Measurements from ENCODE around the gene EXOC3L1. TPM values are rescaled to one million over a fixed set of nuclear protein-coding genes. Genes with fewer than 3 reads are reported as not detected.

Gene EXOC3L1
- total RNA-seq, 2 experiments from 2014 or later, result not detected

GRCh38 chr16:67211674-67212073 is 21.7 kb upstream of the EXOC3L1 start:
- ChIA-PET CTCF (no interaction called here), POLR2A (no interaction called here)
- intact Hi-C loops (cut with DNase I, micrococcal nuclease), result no loop called here
- H3K9me3 Mint-ChIP-seq, result no peaks in the 10 kb centered on the region
- no peak for ATAC-seq (ENCODE audit: poor library complexity)
- H3K27ac ChIP-seq (ENCODE audit: low read depth in 1 of 2, low read length in 2 of 2), result no peak overlapping the region
- no peaks in the 10 kb centered on the region for H3K27me3 ChIP-seq (ENCODE audit: control insufficient read depth in 1 of 2, insufficient read depth in 2 of 2, low read length in 2 of 2)
- H3K4me3 Mint-ChIP-seq, result no peak overlapping the region
- no peaks in the 10 kb centered on the region for H3K4me1 ChIP-seq (ENCODE audit: insufficient read depth, low read length)
- H3K36me3 ChIP-seq (ENCODE audit: insufficient read depth, low read length), result peaks cover 11% of the 10 kb centered on the region
- no peak overlapping the region for H3K4me3 ChIP-seq (ENCODE audit: low read length)
- H3K27me3 Mint-ChIP-seq, result no peaks in the 10 kb centered on the region
- no peaks in the 10 kb centered on the region for H3K9me3 ChIP-seq (ENCODE audit: control insufficient read depth in 1 of 2, insufficient read depth in 1 of 2, low read length in 2 of 2)
- no peaks in the 10 kb centered on the region for H3K4me1 Mint-ChIP-seq (ENCODE audit: low read depth)
- no peak for DNase-seq
- H3K27ac Mint-ChIP-seq, result no peak overlapping the region
- TF ChIP-seq CTCF (IDR thresholded peaks at IDR 0.05), result no peak
- H3K36me3 Mint-ChIP-seq (ENCODE audit: low read depth), result peaks cover 2% of the 10 kb centered on the region

GRCh38 chr16:67210069-67210937 is 20.4 kb upstream of the EXOC3L1 start:
- H3K9me3 Mint-ChIP-seq, result no peaks in the 10 kb centered on the region
- H3K27me3 ChIP-seq (ENCODE audit: control insufficient read depth in 1 of 2, insufficient read depth in 2 of 2, low read length in 2 of 2), result no peaks in the 10 kb centered on the region
- ChIA-PET POLR2A (interaction anchor here (1.3 kb wide), 1 partner anchor 16 kb away, joined by 3 read pairs; the partner anchor contains the start of gene TMEM208), CTCF (no interaction called here)
- TF ChIP-seq CTCF (IDR thresholded peaks at IDR 0.05), result no peak
- no peak overlapping the region for H3K27ac ChIP-seq (ENCODE audit: low read depth in 1 of 2, low read length in 2 of 2)
- DNase-seq (no peak), ATAC-seq (ENCODE audit: poor library complexity) (no peak)
- H3K4me3 ChIP-seq (ENCODE audit: low read length), result no peak overlapping the region
- peaks cover 16% of the 10 kb centered on the region for H3K36me3 ChIP-seq (ENCODE audit: insufficient read depth, low read length)
- H3K4me1 Mint-ChIP-seq (ENCODE audit: low read depth), result no peaks in the 10 kb centered on the region
- H3K27ac Mint-ChIP-seq, result no peak overlapping the region
- no peaks in the 10 kb centered on the region for H3K27me3 Mint-ChIP-seq
- intact Hi-C loops (cut with DNase I, micrococcal nuclease), result no loop called here
- no peaks in the 10 kb centered on the region for H3K9me3 ChIP-seq (ENCODE audit: control insufficient read depth in 1 of 2, insufficient read depth in 1 of 2, low read length in 2 of 2)
- H3K4me1 ChIP-seq (ENCODE audit: insufficient read depth, low read length), result no peaks in the 10 kb centered on the region
- peaks cover 5% of the 10 kb centered on the region for H3K36me3 Mint-ChIP-seq (ENCODE audit: low read depth)
- no peak overlapping the region for H3K4me3 Mint-ChIP-seq

GRCh38 chr16:67209565-67209964 is 19.6 kb upstream of the EXOC3L1 start:
- CTCF ChIA-PET, result no interaction called here
- no peak overlapping the region for H3K27ac ChIP-seq (ENCODE audit: low read depth in 1 of 2, low read length in 2 of 2)
- Mint-ChIP-seq H3K27ac (no peak overlapping the region), H3K36me3 (ENCODE audit: low read depth) (peaks cover 5% of the 10 kb centered on the region), H3K27me3 (no peaks in the 10 kb centered on the region), H3K9me3 (no peaks in the 10 kb centered on the region), H3K4me3 (no peak overlapping the region), H3K4me1 (ENCODE audit: low read depth) (no peaks in the 10 kb centered on the region)
- no peak overlapping the region for H3K4me3 ChIP-seq (ENCODE audit: low read length)
- H3K27me3 ChIP-seq (ENCODE audit: control insufficient read depth in 1 of 2, insufficient read depth in 2 of 2, low read length in 2 of 2), result no peaks in the 10 kb centered on the region
- intact Hi-C loops (cut with DNase I, micrococcal nuclease), result no loop called here
- DNase-seq, result no peak
- no peak for TF ChIP-seq CTCF (IDR thresholded peaks at IDR 0.05)
- H3K4me1 ChIP-seq (ENCODE audit: insufficient read depth, low read length), result no peaks in the 10 kb centered on the region
- peaks cover 16% of the 10 kb centered on the region for H3K36me3 ChIP-seq (ENCODE audit: insufficient read depth, low read length)
- no peaks in the 10 kb centered on the region for H3K9me3 ChIP-seq (ENCODE audit: control insufficient read depth in 1 of 2, insufficient read depth in 1 of 2, low read length in 2 of 2)
- POLR2A ChIA-PET, result interaction anchor here (1.3 kb wide), 1 partner anchor 17 kb away, joined by 3 read pairs; the partner anchor contains the start of gene TMEM208
- ATAC-seq (ENCODE audit: poor library complexity), result no peak
